ENCODE results near the gene TOPAZ1.

DNA sequence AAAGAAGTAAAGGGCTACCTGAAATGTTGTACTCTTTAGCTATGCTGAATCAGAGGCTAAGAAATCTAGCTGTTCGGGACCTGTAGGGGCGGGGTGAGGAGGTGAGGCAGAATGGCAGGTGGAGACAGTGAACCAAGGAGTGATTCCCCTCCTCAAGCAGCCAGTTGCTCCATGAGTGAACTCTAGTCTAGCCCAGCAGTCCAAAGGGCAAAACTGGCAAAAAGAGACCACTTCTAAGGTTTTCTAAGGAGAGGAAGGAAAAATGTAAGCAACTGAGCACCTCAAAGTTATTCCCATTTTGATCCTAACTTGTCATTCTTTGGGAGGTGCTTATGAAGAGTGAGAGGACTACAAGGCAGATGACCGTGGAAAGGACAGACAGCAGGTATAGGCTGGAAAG lies 19.3 kb upstream of the TOPAZ1 start:
- TF ChIP-seq, protein P1, sequence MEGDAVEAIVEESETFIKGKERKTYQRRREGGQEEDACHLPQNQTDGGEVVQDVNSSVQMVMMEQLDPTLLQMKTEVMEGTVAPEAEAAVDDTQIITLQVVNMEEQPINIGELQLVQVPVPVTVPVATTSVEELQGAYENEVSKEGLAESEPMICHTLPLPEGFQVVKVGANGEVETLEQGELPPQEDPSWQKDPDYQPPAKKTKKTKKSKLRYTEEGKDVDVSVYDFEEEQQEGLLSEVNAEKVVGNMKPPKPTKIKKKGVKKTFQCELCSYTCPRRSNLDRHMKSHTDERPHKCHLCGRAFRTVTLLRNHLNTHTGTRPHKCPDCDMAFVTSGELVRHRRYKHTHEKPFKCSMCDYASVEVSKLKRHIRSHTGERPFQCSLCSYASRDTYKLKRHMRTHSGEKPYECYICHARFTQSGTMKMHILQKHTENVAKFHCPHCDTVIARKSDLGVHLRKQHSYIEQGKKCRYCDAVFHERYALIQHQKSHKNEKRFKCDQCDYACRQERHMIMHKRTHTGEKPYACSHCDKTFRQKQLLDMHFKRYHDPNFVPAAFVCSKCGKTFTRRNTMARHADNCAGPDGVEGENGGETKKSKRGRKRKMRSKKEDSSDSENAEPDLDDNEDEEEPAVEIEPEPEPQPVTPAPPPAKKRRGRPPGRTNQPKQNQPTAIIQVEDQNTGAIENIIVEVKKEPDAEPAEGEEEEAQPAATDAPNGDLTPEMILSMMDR (IDR thresholded peaks at IDR 0.05) = no peak
- TF ChIP-seq EZH2 (IDR thresholded peaks at IDR 0.05) = no peak

Measured in neural progenitor cell (in vitro differentiated cells).